B cell (primary cell): ENCODE measurements around the gene POU2AF2. TPM values are rescaled to one million over a fixed set of nuclear protein-coding genes. Genes with fewer than 3 reads are reported as not detected.
"Not testable (repeated sequence)": the region's sequence is repeated elsewhere in the genome, so short reads cannot be mapped to it uniquely, and the experiment has no call there.

Experiments
- ATAC-seq: fragments of 200-7000 bp; cut with Tn5 transposase; one replicate; pipeline ENCODE4 v1.10.0; 2021; ENCODE audit warnings: low read depth, mild to moderate bottlenecking, moderate number of reproducible peaks, moderate library complexity
- CTCF ChIA-PET: fragments of 350-600 bp; sonication (Branson Sonifier 250); formaldehyde crosslinking; loops from one replicate; lab custom pipeline; 2021; ENCODE audit warnings: antibody characterized with exemption, inconsistent platforms; lab: Charles Lee
- POLR2A ChIA-PET: fragments of 350-600 bp; sonication (Branson Sonifier 250); formaldehyde crosslinking; loops from one replicate; lab custom pipeline; 2021; ENCODE audit warnings: antibody characterized with exemption; lab: Charles Lee
- DNase-seq: peaks from one replicate; pipeline ENCODE4 v3.0.0; 2013
- H2AFZ ChIP-seq: 2 replicates; pipeline ENCODE4 v1.6.1; 2012; ENCODE audit warnings: mild to moderate bottlenecking, low read depth, low read length; ENCODE audit not compliant: insufficient read depth, poor library complexity, severe bottlenecking
- H3K27ac ChIP-seq, 2 donors: 1 replicate in 1 of 2; 2 replicates in 1 of 2; pipeline ENCODE4 v1.5.1; 2012 to 2013; ENCODE audit warnings: low read length in 2 of 2, mild to moderate bottlenecking in 2 of 2, moderate library complexity in 1 of 2
- H3K27me3 ChIP-seq, 4 experiments: fragments of 200-600 bp in 1 of 4; sonication (generic) in 1 of 4; replicated peaks in 1 of 4; 1 replicate in 2 of 4; 2 replicates in 2 of 4; pipeline versions ENCODE4 v1.6.1 to v1.7.0; 2013 to 2016; ENCODE audit warnings: low read length in 3 of 4, mild to moderate bottlenecking in 2 of 4, mixed read lengths in 1 of 4, moderate library complexity in 1 of 4; ENCODE audit not compliant: insufficient read depth in 4 of 4, control insufficient read depth in 3 of 4; ENCODE audit errors: control extremely low read depth in 1 of 4
- H3K36me3 ChIP-seq, 2 experiments: replicated peaks in 1 of 2; 1 replicate in 1 of 2; 2 replicates in 1 of 2; pipeline versions ENCODE4 v1.6.1 to v1.7.1; 2013; ENCODE audit warnings: low read length in 1 of 2; ENCODE audit not compliant: insufficient read depth in 2 of 2, control insufficient read depth in 1 of 2; ENCODE audit errors: control extremely low read depth in 1 of 2, extremely low read depth in 1 of 2
- H3K4me1 ChIP-seq, 2 donors: fragments of 200-600 bp in 1 of 2; sonication (generic) in 1 of 2; 1 replicate in 1 of 2; 2 replicates in 1 of 2; pipeline versions ENCODE4 v1.5.1 to v1.6.1; 2013 to 2017; ENCODE audit warnings: low read length in 2 of 2; ENCODE audit not compliant: control insufficient read depth in 2 of 2, insufficient read depth in 2 of 2
- H3K4me2 ChIP-seq: replicated peaks from 2 replicates; pipeline ENCODE3; 2012; ENCODE audit warnings: mild to moderate bottlenecking, low read depth, low read length; ENCODE audit not compliant: poor library complexity, severe bottlenecking
- H3K4me3 ChIP-seq, 5 experiments: fragments of 200-600 bp in 1 of 5; sonication (generic) in 1 of 5; 1 replicate in 3 of 5; 2 replicates in 2 of 5; pipeline versions ENCODE4 v1.5.1 to v1.7.0; 2011 to 2016; ENCODE audit warnings: low read length in 4 of 5, mild to moderate bottlenecking in 4 of 5, low read depth in 2 of 5, control low read depth in 1 of 5, moderate library complexity in 1 of 5; ENCODE audit not compliant: insufficient read depth in 1 of 5; ENCODE audit errors: control extremely low read depth in 1 of 5, extremely low read depth in 1 of 5
- H3K79me2 ChIP-seq: fragments of 200-600 bp; sonication (generic); one replicate; pipeline ENCODE4 v1.6.0; 2016; ENCODE audit warnings: low read length; ENCODE audit not compliant: control insufficient read depth, insufficient read depth
- H3K9ac ChIP-seq: fragments of 200-600 bp; sonication (generic); 2 replicates; pipeline ENCODE4 v1.6.1; 2017; ENCODE audit warnings: mild to moderate bottlenecking, low read length, moderate library complexity
- H3K9me3 ChIP-seq, 3 donors: one replicate each; pipeline versions ENCODE4 v1.6.1 to v1.7.1; 2013; ENCODE audit warnings: low read length in 2 of 3; ENCODE audit not compliant: control insufficient read depth in 2 of 3, insufficient read depth in 1 of 3; ENCODE audit errors: control extremely low read depth in 1 of 3
- H4K20me1 ChIP-seq: 2 replicates; pipeline ENCODE4 v1.6.0; 2012; ENCODE audit warnings: mild to moderate bottlenecking, low read length; ENCODE audit not compliant: insufficient read depth, control insufficient read depth, poor library complexity, severe bottlenecking
- H3K27ac Mint-ChIP-seq: one replicate; pipeline ENCODE4 v1.8.0; 2021; ENCODE audit warnings: mixed read lengths
- H3K27me3 Mint-ChIP-seq: one replicate; pipeline ENCODE4 v1.8.0; 2021; ENCODE audit warnings: mixed read lengths
- H3K4me1 Mint-ChIP-seq: one replicate; pipeline ENCODE4 v1.8.0; 2021; ENCODE audit warnings: mixed read lengths
- H3K4me3 Mint-ChIP-seq: one replicate; pipeline ENCODE4 v1.8.0; 2021; ENCODE audit warnings: mixed read lengths
- H3K9me3 Mint-ChIP-seq: one replicate; pipeline ENCODE4 v1.8.0; 2022; ENCODE audit warnings: mixed read lengths; ENCODE audit not compliant: insufficient read depth
- EZH2 ChIP-seq: IDR thresholded peaks from 2 replicates; pipeline ENCODE4 v1.6.1; 2012; ENCODE audit warnings: borderline replicate concordance, low read depth, mild to moderate bottlenecking, moderate library complexity, low read length; ENCODE audit not compliant: insufficient read depth, poor library complexity, severe bottlenecking
- WGBS: methylation state at CpG from one replicate; pipeline ENCODE4 v1.1.5; 2013; ENCODE audit warnings: missing lambda C conversion rate; ENCODE audit not compliant: insufficient coverage; 5-methylcytosine and 5-hydroxymethylcytosine counted together
- intact Hi-C: fragments of 100-400 bp; cut with micrococcal nuclease; formaldehyde crosslinking; loops from one replicate; pipeline ENCODE4 v1.10.0; 2022
- polyA plus RNA-seq: library from polyadenylated mRNA; depleted of rRNA; stranded (reverse); fragments of >200 nt; gene quantifications from 2 replicates; pipeline ENCODE4 v1.2.3, GENCODE V29; 2012
- total RNA-seq, 2 donors: library from RNA; stranded (reverse); fragments of 120-200 nt in 1 of 2; gene quantifications; 1 replicate in 1 of 2; 2 replicates in 1 of 2; pipeline versions ENCODE4 v1.2.3 to v1.2.4, GENCODE V29; 2013 to 2022
- TF ChIP-seq, protein P1 (sequence below): fragments of 200-600 bp; IDR thresholded peaks from one replicate; pipeline ENCODE4 v1.8.0; 2022; ENCODE audit warnings: antibody characterized with exemption, mild to moderate bottlenecking

POU2AF2 gene
- total and polyA plus RNA-seq, 2 donors (not counting 1 experiment from before 2014, with no cell fraction given), result not detected

DNA sequence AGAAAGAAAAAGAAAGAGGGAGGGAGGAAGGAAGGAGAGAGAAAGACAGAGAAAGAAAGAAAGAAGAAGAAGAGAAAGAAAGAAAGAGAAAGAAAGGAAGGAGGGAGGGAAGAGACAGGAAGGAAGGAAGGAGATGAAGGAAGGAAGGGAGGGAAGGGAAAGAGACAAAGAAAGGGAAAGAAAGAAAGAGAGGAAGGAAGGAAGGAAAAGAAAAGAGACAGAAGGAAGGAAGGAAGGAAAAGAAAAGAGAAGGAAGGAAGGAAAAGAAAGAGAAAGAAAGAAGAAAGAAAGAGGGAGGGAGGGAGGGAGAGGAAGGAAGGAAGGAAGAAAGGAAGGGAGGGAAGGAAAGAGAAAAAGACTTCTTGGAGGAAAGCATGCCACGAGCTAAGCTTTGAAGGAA is 19.1 kb downstream of the POU2AF2 start:
- no peak overlapping the region for H2AFZ ChIP-seq
- H3K27ac ChIP-seq, result no peak overlapping the region
- no peaks in the 10 kb centered on the region for H3K36me3 ChIP-seq
- no peak overlapping the region for H3K9ac ChIP-seq
- Mint-ChIP-seq H3K27me3 (peaks cover 18% of the 10 kb centered on the region), H3K27ac (no peak overlapping the region), H3K4me3 (no peak overlapping the region), H3K4me1 (no peaks in the 10 kb centered on the region), H3K9me3 (no peaks in the 10 kb centered on the region)
- ChIA-PET POLR2A (no interaction called here), CTCF (no interaction called here)
- no peak for ATAC-seq
- H3K79me2 ChIP-seq, result no peaks in the 10 kb centered on the region
- no peak for DNase-seq
- no peaks in the 10 kb centered on the region for H4K20me1 ChIP-seq
- no peaks in the 10 kb centered on the region for H3K27me3 ChIP-seq
- H3K4me2 ChIP-seq, result no peak overlapping the region
- H3K4me1 ChIP-seq, result no peaks in the 10 kb centered on the region
- H3K4me3 ChIP-seq, result no peak overlapping the region
- no peak for TF ChIP-seq EZH2
- TF ChIP-seq, protein P1, sequence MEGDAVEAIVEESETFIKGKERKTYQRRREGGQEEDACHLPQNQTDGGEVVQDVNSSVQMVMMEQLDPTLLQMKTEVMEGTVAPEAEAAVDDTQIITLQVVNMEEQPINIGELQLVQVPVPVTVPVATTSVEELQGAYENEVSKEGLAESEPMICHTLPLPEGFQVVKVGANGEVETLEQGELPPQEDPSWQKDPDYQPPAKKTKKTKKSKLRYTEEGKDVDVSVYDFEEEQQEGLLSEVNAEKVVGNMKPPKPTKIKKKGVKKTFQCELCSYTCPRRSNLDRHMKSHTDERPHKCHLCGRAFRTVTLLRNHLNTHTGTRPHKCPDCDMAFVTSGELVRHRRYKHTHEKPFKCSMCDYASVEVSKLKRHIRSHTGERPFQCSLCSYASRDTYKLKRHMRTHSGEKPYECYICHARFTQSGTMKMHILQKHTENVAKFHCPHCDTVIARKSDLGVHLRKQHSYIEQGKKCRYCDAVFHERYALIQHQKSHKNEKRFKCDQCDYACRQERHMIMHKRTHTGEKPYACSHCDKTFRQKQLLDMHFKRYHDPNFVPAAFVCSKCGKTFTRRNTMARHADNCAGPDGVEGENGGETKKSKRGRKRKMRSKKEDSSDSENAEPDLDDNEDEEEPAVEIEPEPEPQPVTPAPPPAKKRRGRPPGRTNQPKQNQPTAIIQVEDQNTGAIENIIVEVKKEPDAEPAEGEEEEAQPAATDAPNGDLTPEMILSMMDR, result peak; percentile 25
- no peaks in the 10 kb centered on the region for H3K9me3 ChIP-seq
- intact Hi-C loops, result no loop called here
- 88% methylated on average over 1 of the region's 1 CpG for WGBS

DNA sequence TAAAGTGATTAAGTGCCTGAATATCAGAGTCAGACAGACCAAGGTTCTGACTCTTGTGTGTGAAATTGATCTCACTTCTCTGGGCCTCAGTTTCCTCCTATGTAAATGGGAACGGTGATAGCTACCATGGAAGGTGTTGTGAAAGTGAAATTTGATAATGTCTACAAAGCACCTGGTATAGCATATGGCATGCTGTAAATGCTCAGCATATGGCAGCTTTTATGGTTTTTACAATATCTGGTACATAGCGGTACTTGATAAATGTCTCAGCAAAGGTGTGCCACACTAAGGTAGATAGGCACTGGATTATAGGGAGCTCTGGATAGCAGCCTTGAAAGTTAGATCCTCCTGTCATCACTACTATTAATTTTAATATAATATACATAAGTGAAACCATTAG is 19.9 kb downstream of the POU2AF2 start:
- Mint-ChIP-seq H3K27me3 (peaks cover 14% of the 10 kb centered on the region), H3K4me1 (no peaks in the 10 kb centered on the region), H3K9me3 (no peaks in the 10 kb centered on the region), H3K27ac (no peak overlapping the region), H3K4me3 (no peak overlapping the region)
- TF ChIP-seq, protein P1, result no peak
- no peak for TF ChIP-seq EZH2
- H2AFZ ChIP-seq, result no peak overlapping the region
- no peak overlapping the region for H3K27ac ChIP-seq
- ChIA-PET POLR2A (no interaction called here), CTCF (interaction anchor here (0.8 kb wide), 1 partner anchor 19 kb away, joined by 3 read pairs; no protein-coding TSS in a partner anchor)
- no peaks in the 10 kb centered on the region for H3K79me2 ChIP-seq
- 67% methylated on average over 1 of the region's 2 CpGs for WGBS
- no peaks in the 10 kb centered on the region for H3K27me3 ChIP-seq
- H3K4me1 ChIP-seq, result no peaks in the 10 kb centered on the region
- intact Hi-C loops, result no loop called here
- H4K20me1 ChIP-seq, result no peaks in the 10 kb centered on the region
- H3K9me3 ChIP-seq, result no peaks in the 10 kb centered on the region
- ATAC-seq (no peak), DNase-seq (no peak)
- no peak overlapping the region for H3K4me3 ChIP-seq
- no peak overlapping the region for H3K4me2 ChIP-seq
- no peaks in the 10 kb centered on the region for H3K36me3 ChIP-seq
- no peak overlapping the region for H3K9ac ChIP-seq

DNA sequence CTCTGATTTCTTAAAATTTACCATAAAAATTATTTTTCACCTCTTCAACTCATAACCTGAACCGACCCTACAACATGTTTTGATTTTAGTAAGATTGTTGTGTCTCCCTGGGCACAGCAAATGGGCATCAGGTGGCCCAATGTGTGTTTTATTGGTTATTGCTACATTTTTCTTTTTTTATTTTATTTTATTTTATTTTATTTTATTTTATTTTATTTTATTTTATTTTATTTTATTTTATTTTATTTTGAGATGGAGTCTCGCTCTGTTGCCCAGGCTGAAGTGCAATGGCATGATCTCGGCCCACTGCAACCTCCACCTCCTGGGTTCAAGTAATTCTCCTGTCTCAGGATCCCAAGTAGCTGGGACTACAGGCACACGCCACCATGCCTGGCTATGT is 22.8 kb downstream of the POU2AF2 start:
- H3K9me3 ChIP-seq, H3K9me3 Mint-ChIP-seq, H3K4me3 ChIP-seq, H3K4me3 Mint-ChIP-seq, ATAC-seq, POLR2A ChIA-PET, H3K4me1 ChIP-seq, intact Hi-C loops, H3K27me3 Mint-ChIP-seq, H3K27me3 ChIP-seq, H3K79me2 ChIP-seq, H3K27ac ChIP-seq, H3K9ac ChIP-seq, H2AFZ ChIP-seq, H4K20me1 ChIP-seq, H3K36me3 ChIP-seq, H3K4me2 ChIP-seq, DNase-seq, H3K27ac Mint-ChIP-seq: not testable (repeated sequence)
- WGBS, result no CpG with 5 or more reads among the region's 4 CpGs
- CTCF ChIA-PET, result interaction anchor here (1.6 kb wide), 1 partner anchor 14 kb away, joined by 9 read pairs; no protein-coding TSS in a partner anchor
- peaks cover 13% of the 10 kb centered on the region for H3K4me1 Mint-ChIP-seq
